Suprapubic skin (tissue), 4 donors: ENCODE measurements around the gene GPR176. TPM values are rescaled to one million over a fixed set of nuclear protein-coding genes. Genes with fewer than 3 reads are reported as not detected.

ENCODE experiments used
- DNase-seq, 2 donors: peaks; one replicate each; pipeline ENCODE4 v3.0.0-alpha.2; 2019; ENCODE audit warnings: low spot score in 2 of 2
- H3K27ac ChIP-seq: fragments of 200-600 bp; sonication (generic); one replicate; pipeline ENCODE4 v1.5.1; 2019
- H3K27me3 ChIP-seq: fragments of 200-600 bp; sonication (generic); one replicate; pipeline ENCODE4 v1.5.1; 2019
- H3K36me3 ChIP-seq: fragments of 200-600 bp; sonication (generic); one replicate; pipeline ENCODE4 v1.5.1; 2019
- H3K4me1 ChIP-seq: fragments of 200-600 bp; sonication (generic); one replicate; pipeline ENCODE4 v1.5.1; 2019
- H3K4me3 ChIP-seq: fragments of 200-600 bp; sonication (generic); one replicate; pipeline ENCODE4 v1.5.1; 2019; ENCODE audit warnings: mild to moderate bottlenecking
- H3K9me3 ChIP-seq: fragments of 200-600 bp; sonication (generic); one replicate; pipeline ENCODE4 v1.5.1; 2019
- EP300 ChIP-seq: sonication (generic); formaldehyde crosslinking; IDR thresholded peaks from one replicate; pipeline ENCODE4 v1.6.1; 2017; ENCODE audit warnings: antibody characterized with exemption
- POLR2A ChIP-seq, 2 donors: fragments of 450-650 bp; IDR thresholded peaks; one replicate each; pipeline ENCODE4 v1.6.1; 2017; ENCODE audit warnings: antibody characterized with exemption in 2 of 2, mild to moderate bottlenecking in 2 of 2, moderate library complexity in 2 of 2
- POLR2AphosphoS5 ChIP-seq, 3 donors: sonication (generic); formaldehyde crosslinking; IDR thresholded peaks; one replicate each; pipeline ENCODE4 v1.6.1; 2017; ENCODE audit warnings: antibody characterized with exemption in 3 of 3
- WGBS: methylation state at CpG from one replicate; pipeline ENCODE4 v1.1.5; 2018; 5-methylcytosine and 5-hydroxymethylcytosine counted together
- total RNA-seq, 4 donors: library from RNA; depleted of rRNA; stranded (reverse); fragments of >200 nt; gene quantifications; one replicate each; pipeline ENCODE4 v1.1.0, GENCODE V29; 2016
- TF ChIP-seq, protein P1 (sequence below), 2 donors: fragments of 200-600 bp in 1 of 2; fragments of 450-650 bp in 1 of 2; sonication (generic) in 1 of 2; IDR thresholded peaks; one replicate each; pipeline ENCODE4 v1.5.1; 2016 to 2019; ENCODE audit warnings: antibody characterized with exemption in 2 of 2, mild to moderate bottlenecking in 1 of 2, moderate library complexity in 1 of 2

The GPR176 gene
- total RNA-seq, 4 donors from 2014 or later: 1.3 to 4.2 (median 2.1) TPM

DNA sequence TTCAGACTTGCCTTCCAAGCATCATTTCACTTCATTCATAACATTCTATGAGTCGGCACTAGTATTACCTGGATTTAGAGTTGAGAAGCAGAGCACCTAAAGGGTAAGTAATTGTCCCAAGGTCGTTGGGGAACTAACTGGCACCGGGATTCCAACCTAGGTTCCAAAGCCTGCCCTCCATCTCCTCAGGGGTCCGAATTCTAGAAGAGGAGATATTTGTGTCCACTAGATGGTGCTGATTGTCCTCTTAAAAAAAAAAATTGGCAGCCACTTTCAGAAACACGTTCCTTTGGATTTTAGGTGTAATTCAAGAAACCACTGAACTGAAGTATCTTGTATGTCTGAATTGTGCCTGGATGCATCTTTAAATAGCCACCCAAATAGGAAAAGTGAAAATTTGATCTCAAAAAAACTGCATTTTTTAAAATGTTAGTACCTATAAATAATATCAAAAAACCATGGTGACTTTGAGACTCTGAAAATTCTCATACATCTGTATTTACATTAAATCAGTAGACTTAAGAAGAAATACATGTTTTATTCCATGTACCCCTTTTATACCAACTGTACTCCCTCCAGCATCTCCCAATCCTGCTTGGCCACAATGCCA, 133.5 kb downstream of the GPR176 start:
- TF ChIP-seq, protein P1, sequence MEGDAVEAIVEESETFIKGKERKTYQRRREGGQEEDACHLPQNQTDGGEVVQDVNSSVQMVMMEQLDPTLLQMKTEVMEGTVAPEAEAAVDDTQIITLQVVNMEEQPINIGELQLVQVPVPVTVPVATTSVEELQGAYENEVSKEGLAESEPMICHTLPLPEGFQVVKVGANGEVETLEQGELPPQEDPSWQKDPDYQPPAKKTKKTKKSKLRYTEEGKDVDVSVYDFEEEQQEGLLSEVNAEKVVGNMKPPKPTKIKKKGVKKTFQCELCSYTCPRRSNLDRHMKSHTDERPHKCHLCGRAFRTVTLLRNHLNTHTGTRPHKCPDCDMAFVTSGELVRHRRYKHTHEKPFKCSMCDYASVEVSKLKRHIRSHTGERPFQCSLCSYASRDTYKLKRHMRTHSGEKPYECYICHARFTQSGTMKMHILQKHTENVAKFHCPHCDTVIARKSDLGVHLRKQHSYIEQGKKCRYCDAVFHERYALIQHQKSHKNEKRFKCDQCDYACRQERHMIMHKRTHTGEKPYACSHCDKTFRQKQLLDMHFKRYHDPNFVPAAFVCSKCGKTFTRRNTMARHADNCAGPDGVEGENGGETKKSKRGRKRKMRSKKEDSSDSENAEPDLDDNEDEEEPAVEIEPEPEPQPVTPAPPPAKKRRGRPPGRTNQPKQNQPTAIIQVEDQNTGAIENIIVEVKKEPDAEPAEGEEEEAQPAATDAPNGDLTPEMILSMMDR (IDR thresholded peaks at IDR 0.05): peak; percentile 44 to 75
- no peak for TF ChIP-seq POLR2A (IDR thresholded peaks at IDR 0.05)
- Histone ChIP-seq H3K4me3 (no peak overlapping the region), H3K27me3 (no peaks in the 10 kb centered on the region), H3K4me1 (peaks cover 30% of the 10 kb centered on the region), H3K36me3 (no peaks in the 10 kb centered on the region), H3K27ac (no peak overlapping the region), H3K9me3 (no peaks in the 10 kb centered on the region)
- DNase-seq: no peak
- 5% methylated on average over 5 of the region's 5 CpGs for WGBS

DNA sequence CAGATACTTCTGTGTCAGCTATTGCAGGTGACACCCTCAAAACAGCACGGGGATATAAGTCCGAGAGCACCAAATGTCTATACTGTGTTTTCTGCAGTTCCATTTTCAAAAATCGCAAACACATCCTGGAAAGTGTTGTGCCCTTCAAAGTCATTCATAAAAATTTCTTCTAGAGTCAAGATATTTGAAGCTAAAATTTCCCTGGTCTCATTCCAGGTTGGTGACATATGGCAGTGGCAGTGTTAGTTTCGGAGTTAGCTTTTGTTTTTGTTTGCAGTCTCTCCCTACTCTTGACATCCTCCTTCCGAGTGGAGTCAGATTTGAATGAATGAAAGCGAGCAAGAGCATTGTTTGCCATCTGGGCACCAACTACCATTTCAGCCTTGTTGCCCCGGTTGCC, 134.2 kb downstream of the GPR176 start:
- Histone ChIP-seq H3K4me3 (no peak overlapping the region), H3K36me3 (no peaks in the 10 kb centered on the region), H3K27ac (no peak overlapping the region), H3K9me3 (no peaks in the 10 kb centered on the region), H3K27me3 (no peaks in the 10 kb centered on the region), H3K4me1 (peaks cover 30% of the 10 kb centered on the region)
- TF ChIP-seq POLR2A (IDR thresholded peaks at IDR 0.05): no peak
- WGBS: 77% methylated on average over 7 of the region's 7 CpGs
- DNase-seq: no peak

DNA sequence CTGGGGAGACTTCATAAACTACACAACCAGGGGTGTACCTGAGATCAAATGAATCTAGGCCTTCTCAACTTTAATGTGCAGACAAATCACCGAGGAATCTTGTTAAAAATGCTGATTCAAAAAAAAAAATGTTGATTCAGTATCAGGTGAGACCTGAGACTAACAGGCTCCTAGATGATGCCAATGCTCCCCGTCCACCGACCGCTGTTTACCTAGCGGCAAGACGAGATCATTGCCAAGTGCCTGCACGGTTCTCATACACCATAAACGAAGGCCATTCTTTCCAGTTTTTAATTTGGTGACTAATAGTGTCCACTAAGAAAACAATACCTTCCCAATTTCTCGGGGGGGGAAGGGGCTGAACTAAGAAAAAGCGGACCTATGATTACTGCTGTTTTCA, 134.9 kb downstream of the GPR176 start:
- 62% methylated on average over 10 of the region's 10 CpGs for WGBS
- no peak for DNase-seq
- no peaks in the 10 kb centered on the region for H3K27me3 ChIP-seq
- H3K4me1 ChIP-seq: peaks cover 30% of the 10 kb centered on the region
- no peaks in the 10 kb centered on the region for H3K9me3 ChIP-seq
- no peak overlapping the region for H3K4me3 ChIP-seq
- TF ChIP-seq, protein P1 (IDR thresholded peaks at IDR 0.05): no peak
- TF ChIP-seq EP300 (no peak), POLR2A (IDR thresholded peaks at IDR 0.05) (no peak), POLR2AphosphoS5 (IDR thresholded peaks at IDR 0.05) (no peak)
- H3K36me3 ChIP-seq: no peaks in the 10 kb centered on the region
- H3K27ac ChIP-seq: no peak overlapping the region

DNA sequence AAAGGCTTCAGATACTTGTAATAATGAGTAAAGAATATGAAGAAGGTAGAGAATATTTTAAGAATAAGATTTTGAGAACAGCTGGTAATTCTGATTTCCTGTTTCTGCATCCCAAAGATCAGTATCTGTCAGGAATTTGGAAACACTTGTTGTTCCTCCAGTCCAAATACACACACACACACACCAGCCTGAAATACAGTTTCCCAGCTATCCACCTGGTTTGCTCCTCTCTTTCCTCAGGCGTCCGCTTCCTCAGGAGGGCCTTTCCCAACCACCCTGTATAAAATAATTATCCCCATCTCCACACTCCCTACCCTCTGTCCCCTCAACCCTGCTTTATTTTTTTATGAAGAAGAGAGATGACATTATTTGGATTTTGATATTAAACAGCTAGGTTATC, 135.4 kb downstream of the GPR176 start:
- no peak overlapping the region for H3K4me3 ChIP-seq
- H3K9me3 ChIP-seq: no peaks in the 10 kb centered on the region
- no peak overlapping the region for H3K27ac ChIP-seq
- WGBS: 93% methylated on average over 2 of the region's 2 CpGs
- H3K4me1 ChIP-seq: peaks cover 30% of the 10 kb centered on the region
- TF ChIP-seq, protein P1 (IDR thresholded peaks at IDR 0.05): no peak
- no peak for TF ChIP-seq POLR2AphosphoS5 (IDR thresholded peaks at IDR 0.05)
- no peak for TF ChIP-seq POLR2A (IDR thresholded peaks at IDR 0.05)
- TF ChIP-seq EP300: no peak
- no peak for DNase-seq
- no peaks in the 10 kb centered on the region for H3K36me3 ChIP-seq
- H3K27me3 ChIP-seq: no peaks in the 10 kb centered on the region

DNA sequence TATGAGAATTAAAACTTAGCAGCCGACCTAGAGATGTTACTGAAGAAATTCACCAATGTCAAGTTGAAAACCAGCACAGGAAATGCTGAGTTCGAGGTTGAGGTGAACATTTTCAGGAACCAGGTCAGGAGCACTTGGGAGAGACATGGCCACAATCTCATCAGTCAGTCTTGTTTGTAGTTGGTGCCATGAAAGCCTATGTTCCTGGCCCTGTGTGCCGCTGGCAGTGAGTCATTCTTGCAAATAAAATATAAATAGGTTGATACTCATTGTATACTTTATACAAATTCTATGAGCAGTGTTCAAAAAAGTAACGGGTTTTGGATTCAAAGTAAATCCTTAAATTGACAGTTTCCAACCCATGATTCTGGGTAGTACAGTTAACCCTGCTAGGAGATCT, 135.9 kb downstream of the GPR176 start:
- DNase-seq: no peak
- H3K27ac ChIP-seq: no peak overlapping the region
- WGBS: 29% methylated on average over 4 of the region's 4 CpGs
- no peak overlapping the region for H3K4me3 ChIP-seq
- H3K36me3 ChIP-seq: no peaks in the 10 kb centered on the region
- H3K27me3 ChIP-seq: no peaks in the 10 kb centered on the region
- TF ChIP-seq POLR2AphosphoS5 (IDR thresholded peaks at IDR 0.05): no peak
- TF ChIP-seq, protein P1 (IDR thresholded peaks at IDR 0.05): no peak
- TF ChIP-seq POLR2A (IDR thresholded peaks at IDR 0.05): no peak
- no peak for TF ChIP-seq EP300
- peaks cover 30% of the 10 kb centered on the region for H3K4me1 ChIP-seq
- H3K9me3 ChIP-seq: no peaks in the 10 kb centered on the region
